Activated naive CD8-positive, alpha-beta T cell treated with anti-CD3 and anti-CD28 coated beads, Interleukin-2, amount 50 U/mL, for 16 hours (primary cell): ENCODE data around the gene RPS6KA6.
"Not testable (repeated sequence)": the region's sequence is repeated elsewhere in the genome, so short reads cannot be mapped to it uniquely, and the experiment has no call there.

ENCODE experiments used
- DNase-seq: peaks from one replicate; pipeline ENCODE4 v3.0.0-alpha.2; 2020; ENCODE audit warnings: low read depth, low spot score

RPS6KA6 gene

GRCh38 chrX:84165711-84166110 is 22.3 kb downstream of the RPS6KA6 start:
- DNase-seq, result no peak

GRCh38 chrX:84162401-84162800 is 25.6 kb downstream of the RPS6KA6 start:
- no peak for DNase-seq

- DNase-seq, result no peak
These were observed 26.4 kb downstream of the RPS6KA6 start for GRCh38 chrX:84161641-84162040.

GRCh38 chrX:84160736-84161135 is 27.3 kb downstream of the RPS6KA6 start:
- no peak for DNase-seq

GRCh38 chrX:84156821-84157220 is 31.2 kb downstream of the RPS6KA6 start:
- DNase-seq, result no peak

- DNase-seq, result no peak
These were observed 32.1 kb downstream of the RPS6KA6 start for GRCh38 chrX:84155938-84156337.

- DNase-seq, result no peak
These were observed 34.5 kb downstream of the RPS6KA6 start for GRCh38 chrX:84153538-84153937.

- no peak for DNase-seq
These were observed 43.0 kb downstream of the RPS6KA6 start for GRCh38 chrX:84144991-84145390.

- DNase-seq, result no peak
These were observed 43.7 kb downstream of the RPS6KA6 start for GRCh38 chrX:84144281-84144680.

GRCh38 chrX:84133023-84133422 is 55.0 kb downstream of the RPS6KA6 start:
- no peak for DNase-seq

- no peak for DNase-seq
These were observed 64.4 kb downstream of the RPS6KA6 start for GRCh38 chrX:84123585-84123984.

- DNase-seq, result no peak
These were observed 69.2 kb downstream of the RPS6KA6 start for GRCh38 chrX:84118769-84119168.

- DNase-seq, result no peak
These were observed 69.7 kb downstream of the RPS6KA6 start for GRCh38 chrX:84118315-84118714.

GRCh38 chrX:84108584-84108983 is 79.4 kb downstream of the RPS6KA6 start:
- no peak for DNase-seq

- DNase-seq, result no peak
These were observed 88.9 kb downstream of the RPS6KA6 start for GRCh38 chrX:84099120-84099519.

GRCh38 chrX:84079479-84080197 is 108.4 kb downstream of the RPS6KA6 start:
- not testable (repeated sequence) for DNase-seq

- DNase-seq, result no peak
These were observed 109.0 kb downstream of the RPS6KA6 start for GRCh38 chrX:84078991-84079390.

- DNase-seq, result no peak
These were observed 123.2 kb downstream of the RPS6KA6 start for GRCh38 chrX:84064814-84065213.

- DNase-seq, result no peak
These were observed 123.8 kb downstream of the RPS6KA6 start for GRCh38 chrX:84064164-84064563.

GRCh38 chrX:84047339-84047738 is 140.7 kb downstream of the RPS6KA6 start:
- DNase-seq, result no peak

- no peak for DNase-seq
These were observed 141.5 kb downstream of the RPS6KA6 start for GRCh38 chrX:84046403-84046984.

GRCh38 chrX:84044051-84044450 is 143.9 kb downstream of the RPS6KA6 start:
- DNase-seq, result no peak
